ENCODE measurements around the gene CADPS2.

DNA sequence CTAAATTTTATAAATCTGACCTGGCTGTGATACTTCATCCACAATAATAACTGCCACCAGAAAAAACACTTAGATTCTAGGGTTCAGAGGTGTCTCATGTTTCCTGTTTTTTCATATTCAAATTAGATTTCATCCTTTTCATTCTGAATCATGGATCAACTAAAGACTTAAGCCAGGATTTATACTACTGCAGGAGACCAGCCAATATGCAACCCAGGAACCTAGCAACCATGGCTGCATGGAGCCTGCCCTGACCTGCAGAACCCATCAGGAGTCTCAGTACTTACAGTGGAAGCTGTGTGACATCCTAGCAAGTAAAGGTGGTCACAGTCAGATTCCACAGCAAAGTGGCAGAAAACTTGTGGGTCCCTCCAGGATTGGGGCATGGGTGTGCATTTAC, 143.0 kb downstream of the CADPS2 start:
- TF ChIP-seq CTCF (IDR thresholded peaks at IDR 0.05) (no peak), POLR2A (IDR thresholded peaks at IDR 0.05) (no peak)
